A673 (cell line): ENCODE measurements around the gene SCNN1G.

ENCODE experiments used
- CTCF ChIP-seq: fragments of 300-800, 200-600 bp; sonication (generic); conservative IDR thresholded peaks from 2 replicates; pipeline ENCODE4 v1.5.1; 2017; ENCODE audit warnings: low read depth, mild to moderate bottlenecking, antibody characterized with exemption, low read length, moderate library complexity, mixed read lengths
- EZH2 ChIP-seq: fragments of 200-600 bp; sonication (generic); IDR thresholded peaks from 2 replicates; pipeline ENCODE4 v1.6.1; 2017; ENCODE audit warnings: borderline replicate concordance, low read depth, mild to moderate bottlenecking, mixed read lengths, antibody characterized with exemption, low read length; ENCODE audit not compliant: poor library complexity, severe bottlenecking

- TF ChIP-seq CTCF: no peak
- no peak for TF ChIP-seq EZH2
Measured at GRCh38 chr16:23235176-23235575, 52.6 kb downstream of the SCNN1G start.
